Tibial artery (tissue), 4 donors: Measurements from ENCODE around the gene CSK.
A peak's percentile ranks its signal among the peaks of the same experiment; 100 is the strongest.

ENCODE experiments used
- DNase-seq, 2 donors: peaks; one replicate each; pipeline ENCODE4 v3.0.0-alpha.2; 2019
- H3K27ac ChIP-seq, 2 donors: fragments of 200-600 bp; sonication (generic) in 1 of 2; 1 replicate in 1 of 2; 2 replicates in 1 of 2; pipeline ENCODE4 v1.5.1; 2018 to 2019; ENCODE audit warnings: mild to moderate bottlenecking in 1 of 2
- H3K27me3 ChIP-seq, 2 donors: fragments of 200-600 bp; sonication (generic) in 1 of 2; one replicate each; pipeline versions ENCODE4 v1.5.1 to v1.6.0; 2016 to 2019
- H3K36me3 ChIP-seq, 3 donors: fragments of 200-600 bp; sonication (generic) in 2 of 3; one replicate each; pipeline ENCODE4 v1.5.1; 2016 to 2019; ENCODE audit warnings: mild to moderate bottlenecking in 2 of 3
- H3K4me1 ChIP-seq, 4 donors: fragments of 200-600 bp; sonication (generic) in 2 of 4; 1 replicate in 3 of 4; 2 replicates in 1 of 4; pipeline ENCODE4 v1.5.1; 2016 to 2019
- H3K4me3 ChIP-seq, 2 donors: fragments of 200-600 bp; sonication (generic) in 1 of 2; 1 replicate in 1 of 2; 2 replicates in 1 of 2; pipeline ENCODE4 v1.5.1; 2018 to 2019; ENCODE audit warnings: mild to moderate bottlenecking in 2 of 2
- H3K9me3 ChIP-seq, 3 donors: fragments of 200-600 bp; sonication (generic) in 1 of 3; one replicate each; pipeline ENCODE4 v1.5.1; 2016 to 2019
- CTCF ChIP-seq, 2 experiments: fragments of 200-600 bp in 1 of 2; fragments of 450-650 bp in 1 of 2; IDR thresholded peaks; one replicate each; pipeline ENCODE4 v1.5.1; 2017 to 2019; ENCODE audit warnings: antibody characterized with exemption in 2 of 2, mild to moderate bottlenecking in 1 of 2, moderate library complexity in 1 of 2
- intact Hi-C: fragments of 100-400 bp; cut with DNase I; formaldehyde crosslinking; loops from one replicate; pipeline ENCODE4 v1.15.0; 2023; ENCODE audit warnings: low total_unique reads

CSK gene

GRCh38 chr15:74782259-74783071, 585 bp downstream of the CSK start:
- H3K27ac ChIP-seq = peak overlapping the region; percentile 74 to 79
- H3K9me3 ChIP-seq = no peaks in the 10 kb centered on the region
- peak overlapping the region; percentile 83 to 89 for H3K4me3 ChIP-seq
- intact Hi-C loops = loop anchor here (5.0 to 10.0 kb wide), 3 partner anchors 125 to 422 kb away; partner anchors contain the start of genes C15orf39 and FAM219B
- H3K4me1 ChIP-seq = peaks cover 4 to 64% (median 53%) of the 10 kb centered on the region in 4 donors
- DNase-seq = peak in 1 of 2 donors; percentile 72
- H3K27me3 ChIP-seq = no peaks in the 10 kb centered on the region
- no peaks in the 10 kb centered on the region for H3K36me3 ChIP-seq
- no peak for TF ChIP-seq CTCF (IDR thresholded peaks at IDR 0.05)

- peak overlapping the region; percentile 74 to 79 for H3K27ac ChIP-seq
Observed at GRCh38 chr15:74783072-74783807, 1.4 kb downstream of the CSK start.

GRCh38 chr15:74783808-74784175, 1.9 kb downstream of the CSK start:
- DNase-seq = no peak
- Histone ChIP-seq H3K4me1 (peaks cover 4 to 76% (median 61%) of the 10 kb centered on the region in 4 donors), H3K36me3 (no peaks in the 10 kb centered on the region), H3K27me3 (no peaks in the 10 kb centered on the region), H3K4me3 (peak overlapping the region; percentile 83 to 89), H3K9me3 (no peaks in the 10 kb centered on the region), H3K27ac (peak overlapping the region; percentile 74 to 79)
- intact Hi-C loops = loop anchor here (5.0 to 10.0 kb wide), 3 partner anchors 124 to 421 kb away; partner anchors contain the start of genes C15orf39 and FAM219B
- no peak for TF ChIP-seq CTCF (IDR thresholded peaks at IDR 0.05)

More at GRCh38 chr15:74783072-74783807, 1.4 kb downstream of the CSK start:
- H3K36me3 ChIP-seq = no peaks in the 10 kb centered on the region
- H3K9me3 ChIP-seq = no peaks in the 10 kb centered on the region
- intact Hi-C loops = loop anchor here (5.0 to 10.0 kb wide), 3 partner anchors 124 to 422 kb away; partner anchors contain the start of genes C15orf39 and FAM219B
- peaks cover 4 to 72% (median 57%) of the 10 kb centered on the region in 4 donors for H3K4me1 ChIP-seq
- H3K27me3 ChIP-seq = no peaks in the 10 kb centered on the region
- H3K4me3 ChIP-seq = peak overlapping the region; percentile 83 to 89
- TF ChIP-seq CTCF (IDR thresholded peaks at IDR 0.05) = no peak
- no peak for DNase-seq

GRCh38 chr15:74784426-74785193, 2.7 kb downstream of the CSK start:
- H3K4me3 ChIP-seq = peak overlapping the region in 1 of 2 donors; percentile 89

More at GRCh38 chr15:74784426-74785193, 2.7 kb downstream of the CSK start:
- Histone ChIP-seq H3K27me3 (no peaks in the 10 kb centered on the region), H3K36me3 (no peaks in the 10 kb centered on the region), H3K27ac (no peak overlapping the region), H3K9me3 (no peaks in the 10 kb centered on the region), H3K4me1 (peaks cover 4 to 84% (median 69%) of the 10 kb centered on the region in 4 donors)
- DNase-seq = no peak
- TF ChIP-seq CTCF (IDR thresholded peaks at IDR 0.05) = no peak
- intact Hi-C loops = loop anchor here (5.0 to 10.0 kb wide), 3 partner anchors 123 to 420 kb away; partner anchors contain the start of genes C15orf39 and FAM219B
